GM18951 (cell line): ENCODE results near the gene VIPR1.
"Not testable (repeated sequence)": the region's sequence is repeated elsewhere in the genome, so short reads cannot be mapped to it uniquely, and the experiment has no call there.

Experiments
- POLR2A ChIP-seq: IDR thresholded peaks from 4 replicates; pipeline ENCODE4 v1.6.1; 2011; ENCODE audit warnings: mild to moderate bottlenecking; ENCODE audit not compliant: insufficient read length, insufficient read depth; ENCODE audit errors: extremely low read depth
- in situ Hi-C: fragments of 300-500 bp; cut with MboI; formaldehyde crosslinking; loops from one replicate; pipeline ENCODE4 v1.12.0; 2022; ENCODE audit warnings: low sequenced_read_pairs, mixed read lengths, inconsistent platforms; ENCODE audit not compliant: unreplicated experiment

Gene VIPR1

GRCh38 chr3:42545284-42545900, 42.9 kb downstream of the VIPR1 start:
- in situ Hi-C loops = loop anchor here (25.0 kb wide), 1 partner anchor 308 kb away; no protein-coding TSS in a partner anchor
- no peak for TF ChIP-seq POLR2A

- no peak for TF ChIP-seq POLR2A
- in situ Hi-C loops = loop anchor here (25.0 kb wide), 1 partner anchor 309 kb away; no protein-coding TSS in a partner anchor
Observed at GRCh38 chr3:42546691-42547213, 44.3 kb downstream of the VIPR1 start.

GRCh38 chr3:42547401-42547945, 45.0 kb downstream of the VIPR1 start:
- in situ Hi-C loops = loop anchor here (25.0 kb wide), 1 partner anchor 310 kb away; no protein-coding TSS in a partner anchor
- no peak for TF ChIP-seq POLR2A

- in situ Hi-C loops = loop anchor here (25.0 kb wide), 1 partner anchor 312 kb away; no protein-coding TSS in a partner anchor
- no peak for TF ChIP-seq POLR2A
Observed at GRCh38 chr3:42549131-42549530, 46.7 kb downstream of the VIPR1 start.

GRCh38 chr3:42550250-42550649, 47.8 kb downstream of the VIPR1 start:
- TF ChIP-seq POLR2A = no peak
- in situ Hi-C loops = no loop called here

- no peak for TF ChIP-seq POLR2A
- in situ Hi-C loops = no loop called here
Observed at GRCh38 chr3:42552830-42553229, 50.4 kb downstream of the VIPR1 start.

- in situ Hi-C loops = no loop called here
- TF ChIP-seq POLR2A = no peak
Observed at GRCh38 chr3:42556089-42556632, 53.7 kb downstream of the VIPR1 start.

GRCh38 chr3:42556817-42557216, 54.4 kb downstream of the VIPR1 start:
- in situ Hi-C loops = not testable (repeated sequence)

GRCh38 chr3:42557854-42558253, 55.4 kb downstream of the VIPR1 start:
- TF ChIP-seq POLR2A = no peak
- in situ Hi-C loops = no loop called here

- in situ Hi-C loops = no loop called here
- TF ChIP-seq POLR2A = no peak
Observed at GRCh38 chr3:42562047-42562907, 59.8 kb downstream of the VIPR1 start.

GRCh38 chr3:42569593-42570142, 67.2 kb downstream of the VIPR1 start:
- TF ChIP-seq POLR2A = no peak
- in situ Hi-C loops = no loop called here

- in situ Hi-C loops = no loop called here
- no peak for TF ChIP-seq POLR2A
Observed at GRCh38 chr3:42572278-42572677, 69.8 kb downstream of the VIPR1 start.
